H9 (cell line): Measurements from ENCODE around the gene PDZD7. TPM values are rescaled to one million over a fixed set of nuclear protein-coding genes. Genes with fewer than 3 reads are reported as not detected.
A peak's percentile ranks its signal among the peaks of the same experiment; 100 is the strongest.

Experiments
- DNase-seq: peaks from one replicate; pipeline ENCODE4 v3.0.0-alpha.2; 2017
- H2AFZ ChIP-seq: one replicate; pipeline ENCODE4 v1.6.1; 2013; ENCODE audit warnings: mild to moderate bottlenecking, low read length, control low read depth, moderate library complexity
- H2AK5ac ChIP-seq: 2 replicates; pipeline ENCODE4 v1.6.1; 2013; ENCODE audit warnings: low read length, control low read depth, mixed read lengths; ENCODE audit not compliant: insufficient read length
- H2BK120ac ChIP-seq: one replicate; pipeline ENCODE4 v1.6.1; 2013; ENCODE audit warnings: low read depth, mild to moderate bottlenecking, low read length, control low read depth, inconsistent platforms; ENCODE audit not compliant: poor library complexity, severe bottlenecking
- H2BK12ac ChIP-seq: 2 replicates; pipeline ENCODE4 v1.6.1; 2013; ENCODE audit warnings: low read length, control low read depth, mixed read lengths, low read depth; ENCODE audit not compliant: insufficient read length
- H2BK15ac ChIP-seq: 2 replicates; pipeline ENCODE4 v1.6.1; 2013; ENCODE audit warnings: low read depth, low read length, control low read depth
- H2BK20ac ChIP-seq: one replicate; pipeline ENCODE4 v1.6.1; 2013; ENCODE audit warnings: low read depth, mild to moderate bottlenecking, low read length, control low read depth, inconsistent platforms; ENCODE audit not compliant: poor library complexity, severe bottlenecking
- H2BK5ac ChIP-seq: 2 replicates; pipeline ENCODE4 v1.6.1; 2013; ENCODE audit warnings: low read length, control low read depth, mixed read lengths; ENCODE audit not compliant: insufficient read length
- H3K14ac ChIP-seq: 2 replicates; pipeline ENCODE4 v1.6.1; 2013; ENCODE audit warnings: low read length, control low read depth; ENCODE audit not compliant: insufficient read depth
- H3K18ac ChIP-seq: 2 replicates; pipeline ENCODE4 v1.6.1; 2013; ENCODE audit warnings: low read depth, mild to moderate bottlenecking, mixed read lengths, low read length, control low read depth; ENCODE audit not compliant: insufficient read length
- H3K23ac ChIP-seq: 2 replicates; pipeline ENCODE4 v1.6.1; 2013; ENCODE audit warnings: low read length, control low read depth, mixed read lengths, low read depth; ENCODE audit not compliant: insufficient read length
- H3K23me2 ChIP-seq: 2 replicates; pipeline ENCODE4 v1.6.1; 2013; ENCODE audit warnings: low read depth, mild to moderate bottlenecking, mixed read lengths, low read length, control low read depth; ENCODE audit not compliant: insufficient read length, poor library complexity, severe bottlenecking
- H3K27ac ChIP-seq: 2 replicates; pipeline ENCODE4 v1.5.1; 2013; ENCODE audit warnings: low read length, control low read depth, mixed read lengths, low read depth; ENCODE audit not compliant: insufficient read length
- H3K27me3 ChIP-seq: 2 replicates; pipeline ENCODE4 v1.6.1; 2013; ENCODE audit warnings: low read length, control low read depth, inconsistent platforms; ENCODE audit not compliant: insufficient read depth
- H3K4ac ChIP-seq: 2 replicates; pipeline ENCODE4 v1.6.1; 2013; ENCODE audit warnings: low read depth, mild to moderate bottlenecking, control low read depth, inconsistent platforms, low read length, moderate library complexity
- H3K4me1 ChIP-seq: 2 replicates; pipeline ENCODE4 v1.6.1; 2013; ENCODE audit warnings: low read length, control low read depth, inconsistent platforms; ENCODE audit not compliant: insufficient read depth
- H3K4me2 ChIP-seq: 2 replicates; pipeline ENCODE4 v1.6.1; 2013; ENCODE audit warnings: low read length, control low read depth, mixed read lengths; ENCODE audit not compliant: insufficient read length, insufficient read depth
- H3K56ac ChIP-seq: 2 replicates; pipeline ENCODE4 v1.6.1; 2013; ENCODE audit warnings: low read depth, mild to moderate bottlenecking, mixed read lengths, low read length, control low read depth; ENCODE audit not compliant: insufficient read length
- H3K79me1 ChIP-seq: 2 replicates; pipeline ENCODE4 v1.6.1; 2013; ENCODE audit warnings: low read depth, mild to moderate bottlenecking, moderate library complexity, low read length, control low read depth, inconsistent platforms; ENCODE audit not compliant: insufficient read depth, poor library complexity, severe bottlenecking
- H3K79me2 ChIP-seq: 2 replicates; pipeline ENCODE4 v1.6.1; 2013; ENCODE audit warnings: low read length, control low read depth, inconsistent platforms; ENCODE audit not compliant: insufficient read depth
- H3K9ac ChIP-seq: 2 replicates; pipeline ENCODE4 v1.6.1; 2013; ENCODE audit warnings: low read length, control low read depth, mixed read lengths; ENCODE audit not compliant: insufficient read length; ENCODE audit errors: extremely low read depth
- H3K9me3 ChIP-seq: one replicate; pipeline ENCODE4 v1.6.1; 2013; ENCODE audit warnings: low read depth, low read length, inconsistent platforms; ENCODE audit not compliant: control insufficient read depth
- H3T11ph ChIP-seq: one replicate; pipeline ENCODE4 v1.6.1; 2013; ENCODE audit warnings: mild to moderate bottlenecking, low read length, control low read depth, inconsistent platforms
- H4K20me1 ChIP-seq: one replicate; pipeline ENCODE4 v1.6.1; 2013; ENCODE audit not compliant: control insufficient read depth, insufficient read length, insufficient read depth
- H4K5ac ChIP-seq: 2 replicates; pipeline ENCODE4 v1.6.1; 2013; ENCODE audit warnings: low read depth, mild to moderate bottlenecking, mixed read lengths, low read length, control low read depth; ENCODE audit not compliant: insufficient read length
- H4K8ac ChIP-seq: replicated peaks from 2 replicates; pipeline ENCODE4 v1.6.1; 2013; ENCODE audit warnings: low read length, control low read depth, mixed read lengths, low read depth; ENCODE audit not compliant: insufficient read length
- H4K91ac ChIP-seq: 2 replicates; pipeline ENCODE4 v1.6.1; 2013; ENCODE audit warnings: low read depth, mild to moderate bottlenecking, moderate library complexity, mixed read lengths, low read length, control low read depth; ENCODE audit not compliant: insufficient read length
- H3K27ac Mint-ChIP-seq, 3 experiments: 2 replicates in 2 of 3; 3 replicates in 1 of 3; pipeline ENCODE4 v1.8.0; 2020 to 2021; ENCODE audit warnings: mixed read lengths in 3 of 3, mild to moderate bottlenecking in 1 of 3, moderate library complexity in 1 of 3
- H3K27me3 Mint-ChIP-seq: 2 replicates; pipeline ENCODE4 v1.8.0; 2021; ENCODE audit warnings: low read depth, mild to moderate bottlenecking, moderate library complexity, mixed read lengths
- H3K36me3 Mint-ChIP-seq, 3 experiments: 2 replicates in 2 of 3; 3 replicates in 1 of 3; pipeline ENCODE4 v1.8.0; 2020 to 2021; ENCODE audit warnings: low read depth in 3 of 3, mixed read lengths in 3 of 3; ENCODE audit not compliant: insufficient read depth in 1 of 3
- H3K4me1 Mint-ChIP-seq, 2 experiments: 2 replicates each; pipeline ENCODE4 v1.8.0; 2020; ENCODE audit warnings: mixed read lengths in 2 of 2
- H3K4me3 Mint-ChIP-seq, 2 experiments: 2 replicates in 1 of 2; 3 replicates in 1 of 2; pipeline ENCODE4 v1.8.0; 2020 to 2021; ENCODE audit warnings: mild to moderate bottlenecking in 2 of 2, mixed read lengths in 2 of 2, moderate library complexity in 1 of 2
- H3K9me3 Mint-ChIP-seq, 2 experiments: 2 replicates in 1 of 2; 3 replicates in 1 of 2; pipeline ENCODE4 v1.8.0; 2020; ENCODE audit warnings: mild to moderate bottlenecking in 2 of 2, mixed read lengths in 2 of 2, moderate library complexity in 1 of 2
- WGBS: extraction: QIAGEN DNeasy Blood & Tissue Kit; methylation state at CpG from one replicate; pipeline ENCODE4 v1.1.7; 2013; ENCODE audit warnings: missing lambda C conversion rate, low lambda C conversion rate, mixed read lengths; ENCODE audit not compliant: insufficient read length; ENCODE audit errors: extremely low coverage; 5-methylcytosine and 5-hydroxymethylcytosine counted together
- total RNA-seq: library from RNA; stranded (reverse); gene quantifications from 2 replicates; pipeline ENCODE4 v1.2.1, GENCODE V29; 2021
- TF ChIP-seq, protein P1 (sequence below): fragments of 200-600 bp; sonication (generic); conservative IDR thresholded peaks from 3 replicates; pipeline ENCODE4 v1.8.0; 2021; ENCODE audit warnings: antibody characterized with exemption, mild to moderate bottlenecking

The PDZD7 gene
- total RNA-seq, 1 experiment from 2014 or later = 2.0 TPM

DNA sequence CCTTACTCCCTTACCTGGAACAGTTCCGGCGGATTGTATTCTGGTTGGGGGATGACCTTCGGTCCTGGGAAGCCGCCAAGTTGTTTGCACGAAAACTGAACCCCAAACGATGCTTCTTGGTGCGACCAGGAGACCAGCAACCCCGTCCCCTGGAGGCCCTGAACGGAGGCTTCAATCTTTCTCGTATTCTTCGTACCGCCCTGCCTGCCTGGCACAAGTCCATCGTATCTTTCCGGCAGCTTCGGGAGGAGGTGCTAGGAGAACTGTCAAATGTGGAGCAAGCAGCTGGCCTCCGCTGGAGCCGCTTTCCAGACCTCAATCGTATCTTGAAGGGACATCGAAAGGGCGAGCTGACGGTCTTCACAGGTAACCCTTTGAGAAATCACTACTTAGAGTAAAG is 41.8 kb downstream of the PDZD7 start:
- no peak overlapping the region for H3K9ac ChIP-seq
- H3K56ac ChIP-seq = no peak overlapping the region
- no peak overlapping the region for H2BK120ac ChIP-seq
- H4K5ac ChIP-seq = no peak overlapping the region
- H3K18ac ChIP-seq = no peak overlapping the region
- no peak overlapping the region for H2BK15ac ChIP-seq
- no peak overlapping the region for H2AFZ ChIP-seq
- H3K23ac ChIP-seq = no peak overlapping the region
- no CpG with 5 or more reads among the region's 21 CpGs for WGBS
- no peak overlapping the region for H4K91ac ChIP-seq
- H3K79me2 ChIP-seq = peaks cover 17% of the 10 kb centered on the region; the same call in 1 of the 2 replicates
- peaks cover 8% of the 10 kb centered on the region for H3K23me2 ChIP-seq
- no peaks in the 10 kb centered on the region for H3K27me3 ChIP-seq
- DNase-seq = no peak
- no peaks in the 10 kb centered on the region for H4K20me1 ChIP-seq
- Mint-ChIP-seq H3K36me3 (peaks cover 38 to 56% (median 53%) of the 10 kb centered on the region in 3 experiments; a peak in 6 of 7 replicates), H3K27ac (no peak overlapping the region), H3K4me1 (peaks cover 9 to 16% of the 10 kb centered on the region in 2 experiments), H3K9me3 (peaks cover 0 to 2% of the 10 kb centered on the region in 2 experiments; a peak in 3 of 5 replicates), H3K27me3 (no peaks in the 10 kb centered on the region), H3K4me3 (peak overlapping the region; percentile 96 to 98)
- TF ChIP-seq, protein P1, sequence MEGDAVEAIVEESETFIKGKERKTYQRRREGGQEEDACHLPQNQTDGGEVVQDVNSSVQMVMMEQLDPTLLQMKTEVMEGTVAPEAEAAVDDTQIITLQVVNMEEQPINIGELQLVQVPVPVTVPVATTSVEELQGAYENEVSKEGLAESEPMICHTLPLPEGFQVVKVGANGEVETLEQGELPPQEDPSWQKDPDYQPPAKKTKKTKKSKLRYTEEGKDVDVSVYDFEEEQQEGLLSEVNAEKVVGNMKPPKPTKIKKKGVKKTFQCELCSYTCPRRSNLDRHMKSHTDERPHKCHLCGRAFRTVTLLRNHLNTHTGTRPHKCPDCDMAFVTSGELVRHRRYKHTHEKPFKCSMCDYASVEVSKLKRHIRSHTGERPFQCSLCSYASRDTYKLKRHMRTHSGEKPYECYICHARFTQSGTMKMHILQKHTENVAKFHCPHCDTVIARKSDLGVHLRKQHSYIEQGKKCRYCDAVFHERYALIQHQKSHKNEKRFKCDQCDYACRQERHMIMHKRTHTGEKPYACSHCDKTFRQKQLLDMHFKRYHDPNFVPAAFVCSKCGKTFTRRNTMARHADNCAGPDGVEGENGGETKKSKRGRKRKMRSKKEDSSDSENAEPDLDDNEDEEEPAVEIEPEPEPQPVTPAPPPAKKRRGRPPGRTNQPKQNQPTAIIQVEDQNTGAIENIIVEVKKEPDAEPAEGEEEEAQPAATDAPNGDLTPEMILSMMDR = no peak
- peaks cover 14% of the 10 kb centered on the region for H3K79me1 ChIP-seq
- no peak overlapping the region for H3K4ac ChIP-seq
- no peak overlapping the region for H3K27ac ChIP-seq
- no peak overlapping the region for H4K8ac ChIP-seq
- no peaks in the 10 kb centered on the region; the same call in 1 of the 2 replicates for H3K4me1 ChIP-seq
- no peak overlapping the region for H2BK12ac ChIP-seq
- no peaks in the 10 kb centered on the region for H3K9me3 ChIP-seq
- no peak overlapping the region for H3K14ac ChIP-seq
- no peak overlapping the region for H2AK5ac ChIP-seq
- H3K4me2 ChIP-seq = no peak overlapping the region
- no peak overlapping the region for H2BK20ac ChIP-seq
- no peak overlapping the region for H3T11ph ChIP-seq
- H2BK5ac ChIP-seq = no peak overlapping the region
